OCI-M2 (cell line): Measurements from ENCODE around the gene RALGAPB.
"Not testable (repeated sequence)": the region's sequence is repeated elsewhere in the genome, so short reads cannot be mapped to it uniquely, and the experiment has no call there.

Experiments used
- DNase-seq: peaks from one replicate; lab custom pipeline; 2025; ENCODE audit not compliant: unreplicated experiment; lab: John Stamatoyannopoulos, UW

RALGAPB gene

GRCh38 chr20:38446441-38447209 lies 26.0 kb upstream of the RALGAPB start:
- peak; percentile 77 for DNase-seq

- no peak for DNase-seq
Observed at GRCh38 chr20:38447251-38447661, 25.4 kb upstream of the RALGAPB start.

- DNase-seq: no peak
Observed at GRCh38 chr20:38447931-38448675, 24.5 kb upstream of the RALGAPB start.

GRCh38 chr20:38449046-38449445 lies 23.6 kb upstream of the RALGAPB start:
- DNase-seq: no peak

GRCh38 chr20:38450412-38450975 lies 22.1 kb upstream of the RALGAPB start:
- no peak for DNase-seq

GRCh38 chr20:38452880-38453624 lies 19.6 kb upstream of the RALGAPB start:
- peak; percentile 49 for DNase-seq

GRCh38 chr20:38453941-38454340 lies 18.7 kb upstream of the RALGAPB start:
- DNase-seq: no peak

- DNase-seq: no peak
Observed at GRCh38 chr20:38454556-38455473, 17.8 kb upstream of the RALGAPB start.

- DNase-seq: no peak
Observed at GRCh38 chr20:38458314-38458713, 14.3 kb upstream of the RALGAPB start.

GRCh38 chr20:38460040-38460623 lies 12.5 kb upstream of the RALGAPB start:
- DNase-seq: no peak

- not testable (repeated sequence) for DNase-seq
Observed at GRCh38 chr20:38460631-38461030, 12.0 kb upstream of the RALGAPB start.

GRCh38 chr20:38461167-38461566 lies 11.5 kb upstream of the RALGAPB start:
- not testable (repeated sequence) for DNase-seq

- not testable (repeated sequence) for DNase-seq
Observed at GRCh38 chr20:38461569-38461968, 11.1 kb upstream of the RALGAPB start.

GRCh38 chr20:38466171-38466570 lies 6.5 kb upstream of the RALGAPB start:
- no peak for DNase-seq

GRCh38 chr20:38466983-38467382 lies 5.7 kb upstream of the RALGAPB start:
- no peak for DNase-seq

GRCh38 chr20:38471245-38471644 lies 1.4 kb upstream of the RALGAPB start:
- DNase-seq: no peak

- no peak for DNase-seq
Observed at GRCh38 chr20:38471987-38472512, 593 bp upstream of the RALGAPB start.

- no peak for DNase-seq
Observed at GRCh38 chr20:38473367-38473795, 738 bp downstream of the RALGAPB start.

GRCh38 chr20:38477747-38478146 lies 5.1 kb downstream of the RALGAPB start:
- no peak for DNase-seq

- DNase-seq: no peak
Observed at GRCh38 chr20:38479596-38479995, 7.0 kb downstream of the RALGAPB start.
